DOHH2 (cell line): ENCODE results near the gene IGFLR1.

ENCODE experiments used
- H3F3A ChIP-seq: fragments of 200-600 bp; sonication (generic), shearing (Covaris generic); 2 replicates; pipeline ENCODE4 v1.6.0; 2016; ENCODE audit warnings: antibody characterized with exemption, mild to moderate bottlenecking; ENCODE audit not compliant: control insufficient read depth, insufficient read depth
- H3K27ac ChIP-seq: fragments of 200-600 bp; sonication (generic); 2 replicates; pipeline ENCODE4 v1.5.1; 2014; ENCODE audit warnings: low read depth, mild to moderate bottlenecking, low read length, moderate library complexity
- H3K27me3 ChIP-seq: fragments of 200-600 bp; sonication (generic); 2 replicates; pipeline ENCODE4 v1.6.1; 2014; ENCODE audit warnings: mild to moderate bottlenecking, low read length, mixed read lengths; ENCODE audit not compliant: control insufficient read depth
- H3K36me3 ChIP-seq: fragments of 200-600 bp; sonication (generic); 2 replicates; pipeline ENCODE4 v1.6.1; 2014; ENCODE audit warnings: mild to moderate bottlenecking, low read length, moderate library complexity, mixed read lengths; ENCODE audit not compliant: control insufficient read depth
- H3K4me1 ChIP-seq: fragments of 200-600 bp; sonication (generic); 2 replicates; pipeline ENCODE4 v1.6.1; 2014; ENCODE audit warnings: mild to moderate bottlenecking, low read length, mixed read lengths; ENCODE audit not compliant: control insufficient read depth
- H3K4me2 ChIP-seq: fragments of 200-600 bp; sonication (generic); 2 replicates; pipeline ENCODE4 v1.6.0; 2014; ENCODE audit warnings: mild to moderate bottlenecking, low read length, moderate library complexity
- H3K4me3 ChIP-seq: fragments of 200-600 bp; sonication (generic); 2 replicates; pipeline ENCODE4 v1.5.1; 2014; ENCODE audit warnings: mild to moderate bottlenecking, low read length, mixed read lengths
- H3K79me2 ChIP-seq: fragments of 200-600 bp; sonication (generic); 2 replicates; pipeline ENCODE4 v1.6.1; 2014; ENCODE audit warnings: mild to moderate bottlenecking, low read length, mixed read lengths; ENCODE audit not compliant: control insufficient read depth
- H3K9me2 ChIP-seq: fragments of 200-600 bp; sonication (generic); replicated peaks from 2 replicates; pipeline ENCODE4 v1.6.1; 2014; ENCODE audit warnings: mild to moderate bottlenecking, low read length, mixed read lengths; ENCODE audit not compliant: control insufficient read depth
- H3K9me3 ChIP-seq: fragments of 200-600 bp; sonication (generic); 2 replicates; pipeline ENCODE4 v1.6.1; 2014; ENCODE audit warnings: antibody characterized with exemption, low read length, mixed read lengths; ENCODE audit not compliant: control insufficient read depth, insufficient read depth
- H4K20me1 ChIP-seq: fragments of 200-600 bp; sonication (generic); 2 replicates; pipeline ENCODE4 v1.6.0; 2014; ENCODE audit warnings: low read depth, mild to moderate bottlenecking, antibody characterized with exemption, low read length, moderate library complexity; ENCODE audit not compliant: control insufficient read depth, insufficient read depth
- CTCF ChIP-seq: fragments of 200-600 bp; sonication (generic); IDR thresholded peaks from one replicate; pipeline ENCODE4 v1.5.1; 2014; ENCODE audit warnings: antibody characterized with exemption, mild to moderate bottlenecking, low read depth, low read length; ENCODE audit not compliant: poor library complexity, severe bottlenecking
- EZH2phosphoT487 ChIP-seq: fragments of 200-600 bp; sonication (generic); IDR thresholded peaks from 2 replicates; pipeline ENCODE4 v1.6.1; 2017; ENCODE audit warnings: borderline replicate concordance, mild to moderate bottlenecking, antibody characterized with exemption, low read length, moderate library complexity, mixed read lengths

Gene IGFLR1

GRCh38 chr19:35756377-35757230 is 14.4 kb upstream of the IGFLR1 start, which contains the start of gene HSPB6:
HSPB6 (minus strand) TSS chr19:35757029; CDS start chr19:35757008, 21 bp downstream.
- Histone ChIP-seq H3K4me1 (peaks cover 21% of the 10 kb centered on the region), H4K20me1 (0 out of 2 replicates have a peak, but pooled peaks cover 4% of the 10 kb centered on the region), H3K36me3 (peaks cover 19% of the 10 kb centered on the region), H3K27ac (peak within 1 kb of the TSS; percentile 66), H3K9me3 (no peaks in the 10 kb centered on the region), H3K79me2 (peaks cover 31% of the 10 kb centered on the region), H3K4me2 (peak within 1 kb of the TSS; percentile 93), H3K27me3 (no peaks in the 10 kb centered on the region), H3K9me2 (no peaks in the 10 kb centered on the region), H3F3A (no peaks in the 10 kb centered on the region), H3K4me3 (peak within 1 kb of the TSS; percentile 80)
- TF ChIP-seq EZH2phosphoT487 (no peak), CTCF (no peak)

- TF ChIP-seq CTCF (no peak), EZH2phosphoT487 (no peak)
- Histone ChIP-seq H3K9me2 (no peaks in the 10 kb centered on the region), H3K9me3 (no peaks in the 10 kb centered on the region), H3K27me3 (no peaks in the 10 kb centered on the region), H3K79me2 (peaks cover 27% of the 10 kb centered on the region), H3K36me3 (peaks cover 15% of the 10 kb centered on the region), H3K27ac (no peak overlapping the region), H3K4me3 (no peak overlapping the region), H3K4me2 (no peak overlapping the region), H4K20me1 (0 out of 2 replicates have a peak, but pooled peaks cover 4% of the 10 kb centered on the region), H3K4me1 (peaks cover 21% of the 10 kb centered on the region), H3F3A (no peaks in the 10 kb centered on the region)
Measured at GRCh38 chr19:35755550-35756376, 13.5 kb upstream of the IGFLR1 start.

- H3K4me3 ChIP-seq = no peak overlapping the region
- peaks cover 24% of the 10 kb centered on the region for H3K4me1 ChIP-seq
Measured at GRCh38 chr19:35755131-35755549, 12.9 kb upstream of the IGFLR1 start.

More at GRCh38 chr19:35755131-35755549, 12.9 kb upstream of the IGFLR1 start:
- peaks cover 9% of the 10 kb centered on the region for H3K36me3 ChIP-seq
- no peaks in the 10 kb centered on the region for H3F3A ChIP-seq
- TF ChIP-seq EZH2phosphoT487 = no peak
- no peak for TF ChIP-seq CTCF
- no peaks in the 10 kb centered on the region for H3K27me3 ChIP-seq
- H3K9me3 ChIP-seq = no peaks in the 10 kb centered on the region
- 0 out of 2 replicates have a peak, but pooled peaks cover 4% of the 10 kb centered on the region for H4K20me1 ChIP-seq
- peaks cover 20% of the 10 kb centered on the region for H3K79me2 ChIP-seq
- no peak overlapping the region for H3K27ac ChIP-seq
- no peak overlapping the region for H3K4me2 ChIP-seq
- no peaks in the 10 kb centered on the region for H3K9me2 ChIP-seq
